Gastroesophageal sphincter (tissue), 3 donors: ENCODE results near the gene PLEKHG3.

Experiments
- CTCF ChIP-seq, 4 experiments: fragments of 200-600 bp in 2 of 4; fragments of 450-650 bp in 2 of 4; sonication (generic) in 1 of 4; IDR thresholded peaks; one replicate each; pipeline ENCODE4 v1.5.1; 2017 to 2019; ENCODE audit warnings: antibody characterized with exemption in 4 of 4, mild to moderate bottlenecking in 2 of 4, moderate library complexity in 2 of 4
- EP300 ChIP-seq: sonication (generic); formaldehyde crosslinking; IDR thresholded peaks from one replicate; pipeline ENCODE4 v1.6.1; 2017; ENCODE audit warnings: antibody characterized with exemption, mild to moderate bottlenecking
- POLR2A ChIP-seq, 2 donors: fragments of 450-650 bp; IDR thresholded peaks; one replicate each; pipeline ENCODE4 v1.6.1; 2017; ENCODE audit warnings: antibody characterized with exemption in 2 of 2, mild to moderate bottlenecking in 2 of 2, moderate library complexity in 1 of 2
- POLR2AphosphoS5 ChIP-seq: sonication (generic); formaldehyde crosslinking; IDR thresholded peaks from one replicate; pipeline ENCODE4 v1.6.1; 2017; ENCODE audit warnings: antibody characterized with exemption

- TF ChIP-seq CTCF (IDR thresholded peaks at IDR 0.05) (no peak), POLR2A (IDR thresholded peaks at IDR 0.05) (no peak), POLR2AphosphoS5 (no peak), EP300 (no peak)
Observed at GRCh38 chr14:64748521-64748920, 44.3 kb downstream of the PLEKHG3 start.
